ENCODE data around the gene RPLP2.

Gene RPLP2

GRCh38 chr11:774873-775592, 34.7 kb upstream of the RPLP2 start:
- no peak for DNase-seq

GRCh38 chr11:776263-776560, 33.6 kb upstream of the RPLP2 start:
- no peak for DNase-seq

GRCh38 chr11:776561-777287, 33.0 kb upstream of the RPLP2 start:
- peak; percentile 56 for DNase-seq

- DNase-seq, result peak; percentile 96
Measured at GRCh38 chr11:777288-778255, 32.2 kb upstream of the RPLP2 start, which contains the start of gene GATD1. TSS of gene GATD1 (minus strand) at chr11:777487. CDS start at chr11:777462, 25 bp downstream.

GRCh38 chr11:778976-779954, 30.5 kb upstream of the RPLP2 start:
- DNase-seq, result no peak

- no peak for DNase-seq
Measured at GRCh38 chr11:779955-780532, 29.7 kb upstream of the RPLP2 start.

- DNase-seq, result no peak
Measured at GRCh38 chr11:782264-783174, 27.2 kb upstream of the RPLP2 start.

GRCh38 chr11:783581-784015, 26.2 kb upstream of the RPLP2 start:
- DNase-seq, result no peak

GRCh38 chr11:786235-787083, 23.3 kb upstream of the RPLP2 start:
- DNase-seq, result no peak

- no peak for DNase-seq
Measured at GRCh38 chr11:787084-787675, 22.6 kb upstream of the RPLP2 start.

GRCh38 chr11:788009-788640, 21.6 kb upstream of the RPLP2 start:
- no peak for DNase-seq

- DNase-seq, result no peak
Measured at GRCh38 chr11:788953-789940, 20.5 kb upstream of the RPLP2 start.

- DNase-seq, result peak; percentile 69
Measured at GRCh38 chr11:789943-790342, 19.8 kb upstream of the RPLP2 start, which contains the start of gene CEND1. TSS of gene CEND1 (minus strand) at chr11:790090. CDS start at chr11:788576, 1,514 bp downstream.

- DNase-seq, result no peak
Measured at GRCh38 chr11:790721-791564, 18.8 kb upstream of the RPLP2 start.

GRCh38 chr11:791658-792534, 17.9 kb upstream of the RPLP2 start:
- DNase-seq, result no peak

All from activated CD4-positive, alpha-beta T cell treated with anti-CD3 and anti-CD28 coated beads for 48 hours (primary cell).